Astrocyte of the cerebellum (primary cell): ENCODE measurements around the gene MGLL.

Experiments used
- DNase-seq: peaks from one replicate; pipeline ENCODE4 v3.0.0-alpha.2; 2011; ENCODE audit warnings: low read depth
- H3K4me3 ChIP-seq: 2 replicates; pipeline ENCODE4 v1.5.1; 2011; ENCODE audit warnings: mild to moderate bottlenecking, low read depth, low read length, moderate library complexity
- in situ Hi-C: cut with HindIII; loops from 2 replicates; pipeline ENCODE4 v1.10.0; 2017; ENCODE audit warnings: low sequenced_read_pairs
- TF ChIP-seq, protein P1 (sequence below): IDR thresholded peaks from 2 replicates; pipeline ENCODE4 v1.5.1; 2012; ENCODE audit warnings: low read length, low read depth, moderate library complexity, mild to moderate bottlenecking; ENCODE audit errors: missing control alignments

MGLL gene

DNA sequence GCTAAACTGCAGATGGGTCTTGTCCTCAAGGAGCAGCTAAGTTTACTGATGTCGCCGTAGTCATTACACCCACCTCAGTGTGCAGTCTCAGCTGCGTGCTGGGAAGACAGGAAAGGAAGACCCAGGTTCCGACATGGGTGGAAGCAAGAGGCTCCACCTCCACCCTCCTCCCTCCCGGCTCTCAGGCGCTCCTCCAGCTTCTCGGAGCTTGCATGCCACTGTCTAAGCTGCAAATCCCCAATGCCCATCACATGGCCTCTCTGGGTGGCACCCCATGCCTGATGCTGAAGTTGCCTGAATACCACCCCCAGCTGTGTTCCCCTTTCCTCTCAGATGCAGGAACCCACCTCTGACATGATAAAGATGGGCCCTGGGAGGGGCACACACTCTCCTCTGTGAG lies 58.5 kb downstream of the MGLL start:
- no peak overlapping the region for H3K4me3 ChIP-seq
- in situ Hi-C loops, result no loop called here
- TF ChIP-seq, protein P1, sequence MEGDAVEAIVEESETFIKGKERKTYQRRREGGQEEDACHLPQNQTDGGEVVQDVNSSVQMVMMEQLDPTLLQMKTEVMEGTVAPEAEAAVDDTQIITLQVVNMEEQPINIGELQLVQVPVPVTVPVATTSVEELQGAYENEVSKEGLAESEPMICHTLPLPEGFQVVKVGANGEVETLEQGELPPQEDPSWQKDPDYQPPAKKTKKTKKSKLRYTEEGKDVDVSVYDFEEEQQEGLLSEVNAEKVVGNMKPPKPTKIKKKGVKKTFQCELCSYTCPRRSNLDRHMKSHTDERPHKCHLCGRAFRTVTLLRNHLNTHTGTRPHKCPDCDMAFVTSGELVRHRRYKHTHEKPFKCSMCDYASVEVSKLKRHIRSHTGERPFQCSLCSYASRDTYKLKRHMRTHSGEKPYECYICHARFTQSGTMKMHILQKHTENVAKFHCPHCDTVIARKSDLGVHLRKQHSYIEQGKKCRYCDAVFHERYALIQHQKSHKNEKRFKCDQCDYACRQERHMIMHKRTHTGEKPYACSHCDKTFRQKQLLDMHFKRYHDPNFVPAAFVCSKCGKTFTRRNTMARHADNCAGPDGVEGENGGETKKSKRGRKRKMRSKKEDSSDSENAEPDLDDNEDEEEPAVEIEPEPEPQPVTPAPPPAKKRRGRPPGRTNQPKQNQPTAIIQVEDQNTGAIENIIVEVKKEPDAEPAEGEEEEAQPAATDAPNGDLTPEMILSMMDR, result no peak
- no peak for DNase-seq

DNA sequence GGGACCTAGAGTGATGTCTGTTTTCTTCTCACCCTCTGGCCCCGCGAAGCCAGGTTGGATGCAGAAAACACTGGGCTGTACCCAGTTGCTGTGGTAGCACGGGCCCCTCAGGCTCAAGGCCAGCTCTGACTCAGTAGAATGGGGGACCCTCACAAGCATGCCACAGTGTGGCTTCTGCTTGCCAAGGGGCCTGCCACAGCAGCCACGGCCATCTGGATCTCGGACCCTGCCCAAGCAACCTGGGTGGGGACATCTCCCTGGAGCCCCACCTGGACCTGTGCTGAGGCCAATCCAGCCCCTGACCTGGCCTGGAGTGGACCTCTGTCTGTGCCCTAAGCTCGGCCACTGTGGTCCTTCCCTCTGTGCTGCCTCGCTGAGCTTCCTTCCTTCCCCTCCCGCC lies 59.0 kb downstream of the MGLL start:
- in situ Hi-C loops, result no loop called here
- DNase-seq, result no peak
- no peak overlapping the region for H3K4me3 ChIP-seq
- TF ChIP-seq, protein P1, result no peak

DNA sequence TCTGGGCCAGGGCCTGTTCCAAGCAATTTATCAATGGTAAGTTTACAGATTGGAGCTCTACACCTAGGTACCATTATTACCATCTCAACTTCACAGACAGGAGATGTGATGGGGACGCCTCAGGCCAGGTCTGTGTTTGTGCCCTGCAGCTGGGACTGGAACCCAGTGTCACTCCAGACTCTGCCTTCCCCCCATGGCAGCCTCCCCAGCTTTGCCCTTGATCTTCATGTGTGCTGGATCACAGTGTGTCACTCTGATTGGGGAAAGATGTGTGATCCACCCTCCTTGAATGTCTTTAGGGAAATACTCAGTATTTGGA lies 59.6 kb downstream of the MGLL start:
- in situ Hi-C loops, result no loop called here
- no peak for DNase-seq
- no peak overlapping the region for H3K4me3 ChIP-seq
- TF ChIP-seq, protein P1, result no peak

DNA sequence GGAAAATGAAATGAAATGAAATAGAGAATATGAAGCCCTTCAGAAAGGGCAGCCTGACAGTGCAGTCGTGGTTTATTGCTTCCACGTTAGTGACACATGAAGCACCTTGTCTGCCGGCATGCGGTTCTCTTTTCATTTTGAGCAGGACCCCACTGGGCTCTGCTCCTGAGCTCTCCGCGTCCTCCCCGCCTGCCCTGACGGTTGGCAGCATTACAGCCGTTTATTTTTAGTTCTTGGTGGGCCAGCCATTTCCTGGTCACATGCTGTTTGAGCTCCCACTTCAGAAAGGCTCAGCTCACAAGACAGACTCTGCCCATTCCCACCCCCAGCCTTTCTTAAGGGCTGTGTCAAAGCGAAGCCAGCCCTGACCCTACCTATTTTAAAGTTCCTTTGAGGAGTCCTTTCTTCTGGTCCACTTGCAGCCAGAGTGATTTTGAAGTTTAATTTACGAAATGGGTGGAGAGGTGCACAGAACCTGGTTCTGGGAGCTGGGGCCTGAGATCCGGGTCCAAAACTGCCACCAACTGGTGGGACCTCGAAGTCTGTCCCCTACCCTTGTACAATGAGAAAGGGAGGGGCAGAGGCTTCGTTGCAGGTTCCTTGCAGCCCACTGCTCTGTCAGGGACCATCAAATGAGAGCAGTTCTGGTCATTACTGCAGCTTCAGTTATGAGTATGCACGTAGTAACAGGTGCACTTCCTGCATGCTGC lies 60.1 kb downstream of the MGLL start:
- in situ Hi-C loops, result no loop called here
- H3K4me3 ChIP-seq, result no peak overlapping the region
- no peak for DNase-seq
- TF ChIP-seq, protein P1, result no peak

DNA sequence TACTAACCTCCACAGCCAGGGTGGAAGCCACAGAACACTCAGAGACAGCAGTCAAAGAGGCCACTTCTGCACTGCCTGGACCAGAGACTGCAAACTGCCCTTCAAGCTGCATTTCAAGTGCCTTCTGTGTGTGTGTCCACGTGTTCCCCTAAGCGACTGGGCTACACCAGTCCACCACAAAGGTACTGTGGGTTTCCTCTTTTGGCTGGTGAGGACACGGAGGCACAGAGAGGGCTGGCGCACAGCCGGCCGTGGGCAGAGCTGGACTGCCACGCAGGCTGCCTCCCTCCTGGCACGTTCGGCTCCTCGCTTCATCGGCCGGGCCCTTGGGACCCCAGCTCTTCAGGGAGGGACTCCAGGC lies 60.9 kb downstream of the MGLL start:
- DNase-seq, result no peak
- TF ChIP-seq, protein P1, result no peak
- in situ Hi-C loops, result no loop called here
- no peak overlapping the region for H3K4me3 ChIP-seq

DNA sequence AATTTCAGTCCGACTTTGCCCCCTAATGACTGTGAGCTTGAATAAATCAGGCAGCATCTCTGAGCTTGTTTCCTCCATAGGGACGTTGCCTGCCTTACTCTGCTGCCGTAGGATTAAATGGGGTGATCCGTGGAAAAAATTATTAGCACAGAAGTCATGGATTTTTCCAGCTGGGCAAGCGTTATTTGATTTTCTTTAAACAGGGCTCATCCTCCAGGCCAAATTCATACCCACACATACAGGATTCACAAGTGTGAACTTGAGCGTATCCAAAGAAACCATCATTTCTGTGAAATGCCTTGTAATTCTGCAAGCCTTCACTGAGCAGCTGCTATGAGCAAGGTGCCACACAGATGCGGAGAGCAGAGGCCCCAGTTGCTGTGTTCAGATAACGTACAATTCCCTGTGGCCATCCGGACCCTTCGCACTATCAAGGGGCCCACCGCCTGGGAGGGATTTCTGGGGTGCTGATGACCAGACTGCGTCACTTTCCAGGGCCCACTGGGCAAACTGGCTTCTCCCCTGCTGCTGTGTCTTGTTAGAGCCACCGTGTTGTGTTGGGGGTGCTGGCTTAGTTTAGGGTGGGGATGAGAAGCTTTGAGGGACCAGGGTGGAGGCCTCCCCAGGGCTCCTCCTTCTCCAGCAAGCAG lies 61.4 kb downstream of the MGLL start:
- no peak overlapping the region for H3K4me3 ChIP-seq
- in situ Hi-C loops, result no loop called here
- DNase-seq, result no peak
- TF ChIP-seq, protein P1, result no peak
